GM21390 (cell line): ENCODE results near the gene UCP2.
"Not testable (repeated sequence)": the region's sequence is repeated elsewhere in the genome, so short reads cannot be mapped to it uniquely, and the experiment has no call there.

ENCODE experiments used
- ATAC-seq: cut with Tn5 transposase; IDR thresholded peaks from one replicate; pipeline ENCODE4 v1.9.1; 2021; ENCODE audit not compliant: unreplicated experiment

UCP2 gene

GRCh38 chr11:73946798-73947458, 35.7 kb downstream of the UCP2 start:
- no peak for ATAC-seq

GRCh38 chr11:73945396-73945795, 37.2 kb downstream of the UCP2 start:
- no peak for ATAC-seq

GRCh38 chr11:73944901-73945300, 37.7 kb downstream of the UCP2 start:
- no peak for ATAC-seq

GRCh38 chr11:73944085-73944484, 38.6 kb downstream of the UCP2 start:
- ATAC-seq: no peak

- ATAC-seq: no peak
These were observed 40.6 kb downstream of the UCP2 start for GRCh38 chr11:73942010-73942409.

- ATAC-seq: no peak
These were observed 41.7 kb downstream of the UCP2 start for GRCh38 chr11:73940801-73941570.

GRCh38 chr11:73939096-73939495, 43.5 kb downstream of the UCP2 start:
- ATAC-seq: no peak

- not testable (repeated sequence) for ATAC-seq
These were observed 46.6 kb downstream of the UCP2 start for GRCh38 chr11:73936047-73936446.

GRCh38 chr11:73932781-73933180, 49.9 kb downstream of the UCP2 start:
- no peak for ATAC-seq

GRCh38 chr11:73931951-73932350, 50.7 kb downstream of the UCP2 start:
- no peak for ATAC-seq

GRCh38 chr11:73931039-73931645, 51.5 kb downstream of the UCP2 start:
- no peak for ATAC-seq

- no peak for ATAC-seq
These were observed 53.3 kb downstream of the UCP2 start for GRCh38 chr11:73929388-73929787.
